ENCODE results near the gene PARL. TPM values are rescaled to one million over a fixed set of nuclear protein-coding genes. Genes with fewer than 3 reads are reported as not detected.

The PARL gene
- total and polyA plus RNA-seq, 2 experiments from 2014 or later, result 32.3 to 47.9 TPM

GRCh38 chr3:183909030-183909600 is 24.4 kb upstream of the PARL start:
- H4K20me1 ChIP-seq (ENCODE audit: insufficient read depth, poor library complexity, severe bottlenecking), result no peaks in the 10 kb centered on the region
- no peak overlapping the region for H3K4me3 ChIP-seq
- no peaks in the 10 kb centered on the region for H3K9me3 ChIP-seq (ENCODE audit: low read depth)
- no peak for DNase-seq (ENCODE audit: low spot score)
- 81% methylated on average over 14 of the region's 14 CpGs for WGBS (ENCODE audit: low lambda C conversion rate, missing lambda C conversion rate)
- H3K9me2 ChIP-seq (replicated peaks; ENCODE audit: insufficient read depth), result no peaks in the 10 kb centered on the region
- no peak overlapping the region for H2AFZ ChIP-seq
- H3K27me3 ChIP-seq, result no peaks in the 10 kb centered on the region
- no peak overlapping the region for H3K4me2 ChIP-seq
- no peak overlapping the region for H3K27ac ChIP-seq
- no peaks in the 10 kb centered on the region for H3K4me1 ChIP-seq (ENCODE audit: insufficient read depth)
- TF ChIP-seq EZH2 (IDR thresholded peaks at IDR 0.05; ENCODE audit: borderline replicate concordance) (no peak), EZH2phosphoT487 (IDR thresholded peaks at IDR 0.05; ENCODE audit: low read depth, severe bottlenecking, unreplicated experiment) (no peak), CTCF (IDR thresholded peaks at IDR 0.05; ENCODE audit: poor library complexity) (no peak)
- H3K79me2 ChIP-seq, result no peaks in the 10 kb centered on the region
- H3K36me3 ChIP-seq (replicated peaks; ENCODE audit: insufficient read depth, low read depth), result no peaks in the 10 kb centered on the region

GRCh38 chr3:183907911-183908331 is 23.2 kb upstream of the PARL start:
- 90% methylated on average over 16 of the region's 16 CpGs for WGBS (ENCODE audit: low lambda C conversion rate, missing lambda C conversion rate)
- Histone ChIP-seq H3K27me3 (no peaks in the 10 kb centered on the region), H3K4me1 (ENCODE audit: insufficient read depth) (no peaks in the 10 kb centered on the region)

GRCh38 chr3:183907176-183907575 is 22.5 kb upstream of the PARL start:
- H3K4me2 ChIP-seq, result no peak overlapping the region
- no peaks in the 10 kb centered on the region for H3K4me1 ChIP-seq (ENCODE audit: insufficient read depth)
- H3K27me3 ChIP-seq, result no peaks in the 10 kb centered on the region
- H3K36me3 ChIP-seq (replicated peaks; ENCODE audit: insufficient read depth, low read depth), result no peaks in the 10 kb centered on the region
- H2AFZ ChIP-seq, result no peak overlapping the region
- no peaks in the 10 kb centered on the region for H3K9me2 ChIP-seq (replicated peaks; ENCODE audit: insufficient read depth)
- no peaks in the 10 kb centered on the region for H3K79me2 ChIP-seq
- no peak overlapping the region for H3K4me3 ChIP-seq
- H3K27ac ChIP-seq, result no peak overlapping the region
- no peaks in the 10 kb centered on the region for H4K20me1 ChIP-seq (ENCODE audit: insufficient read depth, poor library complexity, severe bottlenecking)
- TF ChIP-seq CTCF (IDR thresholded peaks at IDR 0.05; ENCODE audit: poor library complexity) (no peak), EZH2phosphoT487 (IDR thresholded peaks at IDR 0.05; ENCODE audit: low read depth, severe bottlenecking, unreplicated experiment) (no peak), EZH2 (IDR thresholded peaks at IDR 0.05; ENCODE audit: borderline replicate concordance) (no peak)
- WGBS (ENCODE audit: low lambda C conversion rate, missing lambda C conversion rate), result 66% methylated on average over 6 of the region's 6 CpGs
- H3K9me3 ChIP-seq (ENCODE audit: low read depth), result no peaks in the 10 kb centered on the region
- DNase-seq (ENCODE audit: low spot score), result no peak

More at GRCh38 chr3:183907911-183908331, 23.2 kb upstream of the PARL start:
- TF ChIP-seq CTCF (IDR thresholded peaks at IDR 0.05; ENCODE audit: poor library complexity), result no peak
- no peak for TF ChIP-seq EZH2phosphoT487 (IDR thresholded peaks at IDR 0.05; ENCODE audit: low read depth, severe bottlenecking, unreplicated experiment)
- TF ChIP-seq EZH2 (IDR thresholded peaks at IDR 0.05; ENCODE audit: borderline replicate concordance), result no peak
- no peaks in the 10 kb centered on the region for H3K36me3 ChIP-seq (replicated peaks; ENCODE audit: insufficient read depth, low read depth)
- H3K9me2 ChIP-seq (replicated peaks; ENCODE audit: insufficient read depth), result no peaks in the 10 kb centered on the region
- no peak overlapping the region for H3K4me3 ChIP-seq
- H2AFZ ChIP-seq, result no peak overlapping the region
- DNase-seq (ENCODE audit: low spot score), result no peak
- no peaks in the 10 kb centered on the region for H4K20me1 ChIP-seq (ENCODE audit: insufficient read depth, poor library complexity, severe bottlenecking)
- H3K9me3 ChIP-seq (ENCODE audit: low read depth), result no peaks in the 10 kb centered on the region
- H3K4me2 ChIP-seq, result no peak overlapping the region
- H3K79me2 ChIP-seq, result no peaks in the 10 kb centered on the region
- H3K27ac ChIP-seq, result no peak overlapping the region

All from hepatocyte (in vitro differentiated cells).